T-cell (primary cell): ENCODE measurements around the gene SLC1A3. TPM values are rescaled to one million over a fixed set of nuclear protein-coding genes. Genes with fewer than 3 reads are reported as not detected.
A peak's percentile ranks its signal among the peaks of the same experiment; 100 is the strongest.

ENCODE experiments used
- ATAC-seq, 4 experiments: fragments of 200-7000 bp in 3 of 4; fragments of 150-1000 bp in 1 of 4; cut with Tn5 transposase; replicated peaks in 1 of 4; 1 replicate in 3 of 4; 2 replicates in 1 of 4; pipeline ENCODE4 v1.10.0; 2021; ENCODE audit warnings: moderate library complexity in 3 of 4, mild to moderate bottlenecking in 2 of 4, moderate number of reproducible peaks in 1 of 4
- CTCF ChIA-PET, 2 donors: fragments of 300-600 bp; sonication (Branson Sonifier 250); formaldehyde crosslinking; loops; one replicate each; lab custom pipeline; 2022; ENCODE audit warnings: antibody characterized with exemption in 2 of 2; lab: Charles Lee
- POLR2A ChIA-PET, 2 donors: fragments of 300-600 bp; sonication (Branson Sonifier 250); formaldehyde crosslinking; loops; one replicate each; lab custom pipeline; 2022; ENCODE audit warnings: antibody characterized with exemption in 2 of 2; lab: Charles Lee
- DNase-seq, 35 experiments: peaks; one replicate each; pipeline versions ENCODE4 v3.0.0 to v3.0.0-alpha.2; 2013 to 2023
- H3K27ac ChIP-seq: one replicate; pipeline ENCODE4 v1.5.1; 2013; ENCODE audit warnings: low read length
- H3K27me3 ChIP-seq, 2 experiments: replicated peaks in 1 of 2; 1 replicate in 1 of 2; 2 replicates in 1 of 2; pipeline versions ENCODE4 v1.6.1 to v1.7.0; 2013; ENCODE audit warnings: low read length in 1 of 2, mixed read lengths in 1 of 2; ENCODE audit not compliant: control insufficient read depth in 2 of 2, insufficient read depth in 2 of 2; ENCODE audit errors: extremely low read depth in 1 of 2
- H3K36me3 ChIP-seq, 2 donors: 1 replicate in 1 of 2; 2 replicates in 1 of 2; pipeline versions ENCODE4 v1.6.1 to v1.7.0; 2013; ENCODE audit warnings: low read length in 1 of 2; ENCODE audit not compliant: control insufficient read depth in 2 of 2, insufficient read depth in 1 of 2; ENCODE audit errors: extremely low read depth in 1 of 2
- H3K4me1 ChIP-seq, 2 experiments: 1 replicate in 1 of 2; 2 replicates in 1 of 2; pipeline versions ENCODE4 v1.6.1 to v1.7.0; 2013; ENCODE audit warnings: low read length in 2 of 2, mixed read lengths in 1 of 2; ENCODE audit not compliant: insufficient read depth in 2 of 2, control insufficient read depth in 1 of 2; ENCODE audit errors: extremely low read depth in 1 of 2
- H3K4me3 ChIP-seq, 2 donors: 1 replicate in 1 of 2; 2 replicates in 1 of 2; pipeline versions ENCODE4 v1.5.1 to v1.7.0; 2013; ENCODE audit warnings: mild to moderate bottlenecking in 2 of 2, low read length in 1 of 2, moderate library complexity in 1 of 2; ENCODE audit not compliant: control insufficient read depth in 1 of 2; ENCODE audit errors: extremely low read depth in 1 of 2
- H3K9me3 ChIP-seq: 2 replicates; pipeline ENCODE4 v1.7.0; 2013
- H3K27ac Mint-ChIP-seq, 2 donors: one replicate each; pipeline ENCODE4 v1.8.0; 2020 to 2021; ENCODE audit warnings: mild to moderate bottlenecking in 2 of 2, mixed read lengths in 2 of 2
- H3K27me3 Mint-ChIP-seq, 2 donors: one replicate each; pipeline ENCODE4 v1.8.0; 2021 to 2022; ENCODE audit warnings: mixed read lengths in 2 of 2
- H3K36me3 Mint-ChIP-seq: one replicate; pipeline ENCODE4 v1.8.0; 2021; ENCODE audit warnings: mixed read lengths
- H3K4me1 Mint-ChIP-seq, 3 donors: one replicate each; pipeline ENCODE4 v1.8.0; 2020 to 2022; ENCODE audit warnings: mixed read lengths in 3 of 3, mild to moderate bottlenecking in 1 of 3
- H3K4me3 Mint-ChIP-seq, 3 donors: one replicate each; pipeline ENCODE4 v1.8.0; 2020 to 2022; ENCODE audit warnings: mild to moderate bottlenecking in 3 of 3, mixed read lengths in 3 of 3, moderate library complexity in 3 of 3
- H3K9me3 Mint-ChIP-seq, 3 donors: one replicate each; pipeline ENCODE4 v1.8.0; 2020 to 2022; ENCODE audit warnings: mixed read lengths in 3 of 3
- WGBS: methylation state at CpG from one replicate; pipeline ENCODE4 v1.1.5; 2013; ENCODE audit warnings: missing lambda C conversion rate; ENCODE audit not compliant: insufficient coverage; 5-methylcytosine and 5-hydroxymethylcytosine counted together
- total RNA-seq, 35 experiments: library from RNA in 6 of 35; stranded (reverse) in 6 of 35; fragments of 120-200 nt in 1 of 35; gene quantifications; one replicate each; pipeline versions ENCODE4 v1.2.1 to v1.2.4 and lab custom pipeline; 2013 to 2026

The SLC1A3 gene
- total RNA-seq, 5 donors from 2014 or later (not counting 1 experiment from before 2014, with no cell fraction given) = 0.12 to 0.25 (median 0.23) TPM; not detected in 2

GRCh38 chr5:36606036-36606427 lies 374 bp upstream of the SLC1A3 start:
- Mint-ChIP-seq H3K4me1 (peaks cover 15 to 19% (median 19%) of the 10 kb centered on the region in 3 donors), H3K9me3 (no peaks in the 10 kb centered on the region), H3K27ac (no peak overlapping the region), H3K27me3 (peaks cover 45 to 50% of the 10 kb centered on the region in 2 donors), H3K4me3 (peak overlapping the region; percentile 46 to 69 (median 49)), H3K36me3 (no peaks in the 10 kb centered on the region)
- ATAC-seq (no peak), DNase-seq (no peak)
- H3K4me1 ChIP-seq = peaks cover 4 to 6% of the 10 kb centered on the region in 2 experiments
- H3K36me3 ChIP-seq = no peaks in the 10 kb centered on the region
- H3K27me3 ChIP-seq = peaks cover 2 to 10% of the 10 kb centered on the region in 2 experiments
- POLR2A ChIA-PET = no interaction called here
- peak overlapping the region in 1 of 2 donors; percentile 38 for H3K4me3 ChIP-seq
- H3K9me3 ChIP-seq = no peaks in the 10 kb centered on the region
- 0% methylated on average over 4 of the region's 11 CpGs for WGBS
- H3K27ac ChIP-seq = no peak overlapping the region
- CTCF ChIA-PET = no interaction called here

GRCh38 chr5:36607114-36607571 lies 737 bp downstream of the SLC1A3 start:
- Mint-ChIP-seq H3K9me3 (no peaks in the 10 kb centered on the region), H3K4me1 (peaks cover 15 to 19% (median 19%) of the 10 kb centered on the region in 3 donors), H3K27ac (no peak overlapping the region), H3K27me3 (peaks cover 42 to 52% of the 10 kb centered on the region in 2 donors), H3K4me3 (peak overlapping the region in 2 of 3 donors; percentile 46 to 69), H3K36me3 (no peaks in the 10 kb centered on the region)
- Histone ChIP-seq H3K4me3 (peak overlapping the region in 1 of 2 donors; percentile 38), H3K36me3 (no peaks in the 10 kb centered on the region), H3K9me3 (no peaks in the 10 kb centered on the region), H3K27ac (no peak overlapping the region), H3K27me3 (peaks cover 2 to 10% of the 10 kb centered on the region in 2 experiments), H3K4me1 (peaks cover 4 to 6% of the 10 kb centered on the region in 2 experiments)
- CTCF ChIA-PET = no interaction called here
- POLR2A ChIA-PET = no interaction called here
- WGBS = 4% methylated on average over 4 of the region's 11 CpGs
- ATAC-seq = no peak
- DNase-seq = no peak

- H3K4me1 Mint-ChIP-seq = peaks cover 15 to 19% (median 19%) of the 10 kb centered on the region in 3 donors
- Histone ChIP-seq H3K9me3 (no peaks in the 10 kb centered on the region), H3K27me3 (peaks cover 2 to 10% of the 10 kb centered on the region in 2 experiments), H3K36me3 (no peaks in the 10 kb centered on the region), H3K4me1 (peaks cover 4 to 6% of the 10 kb centered on the region in 2 experiments), H3K27ac (no peak overlapping the region), H3K4me3 (no peak overlapping the region)
- H3K4me3 Mint-ChIP-seq = no peak overlapping the region
- peaks cover 39 to 50% of the 10 kb centered on the region in 2 donors for H3K27me3 Mint-ChIP-seq
- ATAC-seq = no peak
- no peaks in the 10 kb centered on the region for H3K36me3 Mint-ChIP-seq
- DNase-seq = no peak
- ChIA-PET POLR2A (no interaction called here), CTCF (no interaction called here)
- no peaks in the 10 kb centered on the region for H3K9me3 Mint-ChIP-seq
- no peak overlapping the region for H3K27ac Mint-ChIP-seq
- 77% methylated on average over 6 of the region's 10 CpGs for WGBS
Observed at GRCh38 chr5:36607838-36608783, 1.7 kb downstream of the SLC1A3 start.

- ChIA-PET POLR2A (no interaction called here), CTCF (no interaction called here)
- peaks cover 2 to 10% of the 10 kb centered on the region in 2 experiments for H3K27me3 ChIP-seq
- no CpG with 5 or more reads among the region's 1 CpG for WGBS
- Mint-ChIP-seq H3K9me3 (no peaks in the 10 kb centered on the region), H3K36me3 (no peaks in the 10 kb centered on the region), H3K4me3 (no peak overlapping the region), H3K27me3 (peaks cover 23 to 35% of the 10 kb centered on the region in 2 donors), H3K27ac (no peak overlapping the region), H3K4me1 (peaks cover 15 to 18% (median 18%) of the 10 kb centered on the region in 3 donors)
- no peak overlapping the region for H3K27ac ChIP-seq
- no peak overlapping the region for H3K4me3 ChIP-seq
- peaks cover 4 to 6% of the 10 kb centered on the region in 2 experiments for H3K4me1 ChIP-seq
- no peaks in the 10 kb centered on the region for H3K36me3 ChIP-seq
- DNase-seq (no peak), ATAC-seq (no peak)
- H3K9me3 ChIP-seq = no peaks in the 10 kb centered on the region
Observed at GRCh38 chr5:36610621-36611020, 4.2 kb downstream of the SLC1A3 start.

- 96% methylated on average over 4 of the region's 9 CpGs for WGBS
- ATAC-seq (no peak), DNase-seq (no peak)
- Mint-ChIP-seq H3K9me3 (no peaks in the 10 kb centered on the region), H3K36me3 (no peaks in the 10 kb centered on the region), H3K27me3 (peaks cover 14 to 24% of the 10 kb centered on the region in 2 donors), H3K4me3 (no peak overlapping the region), H3K4me1 (peaks cover 7 to 8% (median 7%) of the 10 kb centered on the region in 3 donors), H3K27ac (no peak overlapping the region)
- peaks cover 2 to 5% of the 10 kb centered on the region in 2 experiments for H3K27me3 ChIP-seq
- POLR2A ChIA-PET = no interaction called here
- H3K27ac ChIP-seq = no peak overlapping the region
- H3K4me3 ChIP-seq = no peak overlapping the region
- H3K4me1 ChIP-seq = peaks cover 1 to 2% of the 10 kb centered on the region in 2 experiments
- no peaks in the 10 kb centered on the region for H3K9me3 ChIP-seq
- CTCF ChIA-PET = no interaction called here
- no peaks in the 10 kb centered on the region for H3K36me3 ChIP-seq
Observed at GRCh38 chr5:36611520-36612274, 5.3 kb downstream of the SLC1A3 start.

GRCh38 chr5:36613241-36613640 lies 6.8 kb downstream of the SLC1A3 start:
- H3K4me3 Mint-ChIP-seq = no peak overlapping the region

More at GRCh38 chr5:36613241-36613640, 6.8 kb downstream of the SLC1A3 start:
- DNase-seq (no peak), ATAC-seq (no peak)
- 89% methylated on average over 6 of the region's 8 CpGs for WGBS
- H3K36me3 Mint-ChIP-seq = no peaks in the 10 kb centered on the region
- H3K36me3 ChIP-seq = no peaks in the 10 kb centered on the region
- no peaks in the 10 kb centered on the region for H3K4me1 Mint-ChIP-seq
- no peak overlapping the region for H3K27ac ChIP-seq
- no peak overlapping the region for H3K4me3 ChIP-seq
- no peaks in the 10 kb centered on the region for H3K9me3 Mint-ChIP-seq
- H3K27me3 ChIP-seq = no peaks in the 10 kb centered on the region
- H3K9me3 ChIP-seq = no peaks in the 10 kb centered on the region
- ChIA-PET POLR2A (no interaction called here), CTCF (no interaction called here)
- no peaks in the 10 kb centered on the region for H3K4me1 ChIP-seq
- H3K27ac Mint-ChIP-seq = no peak overlapping the region
- peaks cover 2 to 14% of the 10 kb centered on the region in 2 donors for H3K27me3 Mint-ChIP-seq
